Glomerular endothelial cell (primary cell): Measurements from ENCODE around the gene HTRA3. TPM values are rescaled to one million over a fixed set of nuclear protein-coding genes. Genes with fewer than 3 reads are reported as not detected.

Experiments
- DNase-seq: peaks from one replicate; pipeline ENCODE4 v3.0.0-alpha.2; 2011; ENCODE audit warnings: low read depth, low spot score; ENCODE audit errors: extremely low read depth
- total RNA-seq: library from RNA; depleted of rRNA; stranded (reverse); fragments of >200 nt; gene quantifications from 2 replicates; pipeline ENCODE4 v1.2.3, GENCODE V29; 2015

The HTRA3 gene
- total RNA-seq, 1 donor from 2014 or later: 74.5 TPM

GRCh38 chr4:8290701-8290970 is 21.1 kb downstream of the HTRA3 start:
- no peak for DNase-seq

GRCh38 chr4:8291036-8291682 is 21.6 kb downstream of the HTRA3 start:
- DNase-seq: no peak

GRCh38 chr4:8291701-8292477 is 22.3 kb downstream of the HTRA3 start:
- DNase-seq: no peak

DNA sequence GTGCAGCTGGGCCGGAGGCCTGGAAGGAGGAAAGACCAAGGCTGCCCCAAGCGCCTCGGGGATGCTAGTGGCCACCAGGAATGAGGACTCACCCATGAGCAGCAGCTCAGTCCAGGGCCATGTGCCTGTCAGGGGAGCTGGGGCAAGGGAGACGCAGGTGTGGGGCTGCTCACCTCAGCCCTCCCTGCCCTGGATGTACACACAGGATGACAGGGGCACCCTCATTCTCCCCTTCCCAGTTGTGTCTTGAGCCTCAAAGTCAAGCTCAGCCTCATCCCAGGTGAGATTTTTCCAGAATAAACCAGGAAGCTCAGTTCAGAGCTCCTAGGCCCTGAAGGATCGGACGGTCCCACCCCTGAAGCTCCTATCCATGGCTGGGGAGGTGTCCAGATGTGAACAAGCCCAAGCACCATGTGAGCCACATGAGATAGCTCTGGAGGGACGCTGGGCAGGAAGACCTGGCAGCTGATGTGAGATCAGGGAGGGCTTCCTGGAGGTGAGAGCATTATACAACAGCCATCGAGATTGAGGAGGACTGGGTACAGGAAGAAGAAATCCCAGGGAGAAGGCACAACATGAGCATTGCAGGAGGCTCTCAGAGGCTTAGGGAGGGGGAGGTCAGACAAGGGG is 23.0 kb downstream of the HTRA3 start:
- no peak for DNase-seq

GRCh38 chr4:8293131-8293975 is 23.8 kb downstream of the HTRA3 start:
- DNase-seq: no peak

DNA sequence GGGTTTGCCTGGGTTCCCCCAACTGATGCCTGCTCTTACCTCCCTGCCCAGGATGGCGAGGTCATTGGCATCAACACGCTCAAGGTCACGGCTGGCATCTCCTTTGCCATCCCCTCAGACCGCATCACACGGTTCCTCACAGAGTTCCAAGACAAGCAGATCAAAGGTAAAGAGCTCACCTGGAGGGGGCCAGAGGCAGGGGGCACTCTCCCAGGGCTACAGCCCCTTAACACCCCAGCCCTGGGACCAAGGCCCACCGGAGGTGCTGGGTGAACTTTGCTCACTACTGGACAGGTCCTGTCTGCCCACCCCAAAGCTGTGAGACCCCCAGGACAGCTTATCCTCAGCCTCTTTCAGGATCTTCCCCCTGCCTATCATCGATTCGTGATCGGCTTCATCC is 24.5 kb downstream of the HTRA3 start:
- no peak for DNase-seq

- DNase-seq: no peak
Observed at GRCh38 chr4:8294775-8295174, 25.2 kb downstream of the HTRA3 start.

GRCh38 chr4:8295471-8295870 is 25.9 kb downstream of the HTRA3 start:
- DNase-seq: no peak

DNA sequence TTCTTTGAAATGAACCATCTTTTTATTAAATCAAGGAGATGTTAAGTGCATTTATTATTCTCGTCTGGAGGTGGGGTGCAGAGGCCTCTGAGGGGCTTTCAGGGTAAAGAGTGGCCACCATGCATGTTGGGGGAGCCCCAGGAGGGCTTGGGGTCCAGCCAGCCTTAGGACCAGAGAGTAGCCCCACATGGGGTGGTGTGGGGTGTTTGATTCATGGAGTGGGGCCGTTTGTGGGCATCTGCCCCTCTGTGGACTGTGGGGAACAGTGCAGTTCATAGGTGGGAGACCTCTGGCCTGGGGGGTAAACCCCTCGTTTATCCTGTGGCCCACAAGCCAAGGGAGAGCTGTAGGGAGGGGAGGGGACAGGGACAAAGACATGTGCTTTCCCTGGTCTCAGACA is 26.9 kb downstream of the HTRA3 start:
- DNase-seq: no peak

GRCh38 chr4:8297141-8297601 is 27.6 kb downstream of the HTRA3 start:
- DNase-seq: no peak

DNA sequence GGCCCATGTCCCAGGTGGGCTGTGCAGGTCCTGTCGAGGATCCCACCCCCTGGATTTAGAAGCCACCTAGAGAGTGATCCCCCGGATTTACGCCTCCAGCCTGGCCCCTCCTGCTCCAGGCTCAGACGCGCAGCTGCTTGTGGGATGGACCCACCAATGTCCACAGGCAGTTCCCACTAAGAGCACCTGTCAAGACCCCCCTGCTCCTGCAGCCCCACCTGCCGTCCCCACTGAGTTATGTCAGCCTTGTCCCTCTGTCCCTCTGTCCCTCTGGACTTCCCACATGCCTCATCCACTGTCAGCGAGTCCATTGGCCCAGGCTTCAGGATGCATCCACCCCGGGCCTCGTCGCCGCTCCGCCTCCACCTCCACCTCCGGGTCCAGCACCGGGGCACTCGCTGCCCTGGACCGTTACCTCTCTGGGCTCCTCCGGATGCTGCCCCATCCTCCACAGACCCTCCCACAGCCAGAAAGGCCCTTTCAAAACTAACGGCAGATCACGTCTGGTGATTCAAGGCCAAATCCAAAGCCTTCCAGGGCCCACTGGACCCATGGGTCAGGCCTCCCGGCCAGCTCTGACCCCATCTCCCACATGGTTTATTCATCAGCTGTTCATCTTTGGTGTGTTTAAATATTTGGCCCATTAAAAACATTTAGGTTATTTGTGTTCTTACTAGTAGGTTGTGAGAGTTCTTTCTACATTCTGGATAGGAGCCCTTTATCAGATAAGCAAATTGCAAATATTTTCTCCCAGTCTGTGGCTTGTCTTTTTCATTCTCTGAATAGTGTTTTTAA is 28.3 kb downstream of the HTRA3 start:
- no peak for DNase-seq

- DNase-seq: no peak
Observed at GRCh38 chr4:8300832-8301231, 31.3 kb downstream of the HTRA3 start.

DNA sequence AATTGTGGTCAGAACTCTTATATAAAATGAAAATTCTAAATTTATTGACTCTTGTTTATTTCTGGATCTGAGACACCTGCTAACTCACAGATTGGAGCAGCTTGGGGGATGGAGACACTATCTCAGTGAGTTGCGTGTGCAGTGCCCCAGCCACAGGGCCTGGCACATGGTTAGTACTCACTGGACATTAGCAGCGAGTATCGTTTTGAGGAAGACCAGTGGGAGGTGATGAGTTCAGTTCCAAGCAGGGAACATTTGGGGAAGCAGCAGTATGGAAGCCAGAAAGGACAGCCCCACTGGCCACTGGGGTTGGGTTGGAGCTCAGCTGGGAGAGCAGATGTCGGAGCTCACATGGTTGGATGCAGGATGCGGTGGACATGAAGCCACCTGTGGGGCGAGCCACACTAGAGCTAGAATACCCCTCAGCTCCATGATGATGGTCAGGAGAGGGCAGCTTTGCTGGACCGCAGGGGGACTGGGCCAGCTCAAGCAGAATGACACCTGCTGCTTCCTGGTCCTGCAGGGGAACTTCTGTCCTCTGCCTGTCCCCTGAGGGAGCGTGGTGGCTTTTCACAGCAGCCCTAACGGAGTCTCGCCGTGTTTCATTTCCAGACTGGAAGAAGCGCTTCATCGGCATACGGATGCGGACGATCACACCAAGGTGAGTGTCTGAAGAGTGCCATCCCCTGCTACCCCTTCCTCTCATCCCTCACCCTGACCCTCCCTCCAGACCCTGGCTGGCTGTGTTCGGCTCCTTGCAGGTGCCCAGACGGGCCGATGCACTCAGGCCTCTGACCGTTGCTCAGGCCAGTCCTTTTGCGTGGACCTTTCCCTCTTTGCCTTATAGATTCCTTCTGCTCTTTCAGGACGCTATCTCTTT is 32.5 kb downstream of the HTRA3 start:
- DNase-seq: no peak

- DNase-seq: no peak
Observed at GRCh38 chr4:8303081-8303480, 33.5 kb downstream of the HTRA3 start.

GRCh38 chr4:8303485-8304281 is 34.1 kb downstream of the HTRA3 start:
- DNase-seq: peak; percentile 50

DNA sequence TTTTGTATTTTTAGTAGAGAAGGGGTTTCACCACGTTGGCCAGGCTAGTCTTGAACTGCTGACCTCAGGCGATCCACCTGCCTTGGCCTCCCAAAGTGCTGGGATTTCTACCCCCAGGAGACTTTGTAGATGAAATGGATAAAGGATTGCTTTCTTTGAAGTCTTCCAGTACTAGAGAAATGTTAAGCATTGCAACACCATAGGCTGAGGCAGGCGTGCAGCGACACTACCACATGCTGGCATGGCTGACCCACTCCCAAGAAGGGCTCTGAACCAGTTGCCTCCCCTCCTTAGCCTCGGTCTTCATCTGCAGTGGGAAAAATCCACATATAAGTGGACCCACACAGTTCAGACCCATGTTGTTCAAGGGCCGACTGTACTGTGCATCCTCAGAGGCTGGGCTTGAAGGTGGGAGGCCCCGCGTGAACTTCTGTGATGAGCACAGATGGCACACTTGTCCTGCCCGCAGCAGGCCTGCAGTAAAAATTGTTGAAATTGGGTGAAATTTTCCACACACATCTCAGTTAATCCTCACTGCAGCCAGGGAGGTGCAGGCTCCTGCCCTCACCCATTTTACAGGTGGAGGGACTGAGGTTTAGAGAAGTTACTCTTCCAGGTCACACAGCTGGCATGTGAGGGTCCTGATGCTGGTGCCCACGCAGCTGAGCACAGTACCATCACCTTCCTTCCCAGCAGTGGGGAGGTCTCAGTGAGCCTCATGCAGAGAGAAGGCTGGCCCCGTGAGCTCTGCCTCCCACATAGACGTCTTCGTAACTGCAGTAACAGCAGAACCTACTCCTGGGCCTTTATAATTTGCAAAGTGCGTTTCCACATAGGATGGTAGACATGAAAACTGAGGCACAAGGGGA is 35.5 kb downstream of the HTRA3 start:
- no peak for DNase-seq

DNA sequence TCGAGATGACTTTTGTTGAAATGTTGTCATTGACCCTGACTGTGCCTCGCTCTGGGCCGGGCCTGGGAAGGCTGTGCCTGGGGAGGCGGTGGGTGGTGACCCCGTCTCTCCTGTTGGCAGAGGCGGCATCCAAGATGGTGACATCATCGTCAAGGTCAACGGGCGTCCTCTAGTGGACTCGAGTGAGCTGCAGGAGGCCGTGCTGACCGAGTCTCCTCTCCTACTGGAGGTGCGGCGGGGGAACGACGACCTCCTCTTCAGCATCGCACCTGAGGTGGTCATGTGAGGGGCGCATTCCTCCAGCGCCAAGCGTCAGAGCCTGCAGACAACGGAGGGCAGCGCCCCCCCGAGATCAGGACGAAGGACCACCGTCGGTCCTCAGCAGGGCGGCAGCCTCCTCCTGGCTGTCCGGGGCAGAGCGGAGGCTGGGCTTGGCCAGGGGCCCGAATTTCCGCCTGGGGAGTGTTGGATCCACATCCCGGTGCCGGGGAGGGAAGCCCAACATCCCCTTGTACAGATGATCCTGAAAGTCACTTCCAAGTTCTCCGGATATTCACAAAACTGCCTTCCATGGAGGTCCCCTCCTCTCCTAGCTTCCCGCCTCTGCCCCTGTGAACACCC is 36.4 kb downstream of the HTRA3 start:
- DNase-seq: no peak
